Measurements from ENCODE around the gene UBQLN1.

- TF ChIP-seq CTCF (IDR thresholded peaks at IDR 0.05): no peak
- no peak for TF ChIP-seq EZH2 (IDR thresholded peaks at IDR 0.05; ENCODE audit: borderline replicate concordance, insufficient read depth, low read depth, low read length, poor library complexity, severe bottlenecking)
These were observed 315 bp downstream of the UBQLN1 start for GRCh38 chr9:83707518-83707767.

Data from B cell (primary cell).